Breast epithelium (tissue), 4 donors: ENCODE results near the gene CBX6. TPM values are rescaled to one million over a fixed set of nuclear protein-coding genes. Genes with fewer than 3 reads are reported as not detected.

Source experiments
- DNase-seq, 2 donors: peaks; one replicate each; pipeline ENCODE4 v3.0.0-alpha.2; 2019; ENCODE audit warnings: low spot score in 2 of 2
- H3K27ac ChIP-seq, 2 donors: fragments of 200-600 bp; sonication (generic) in 1 of 2; one replicate each; pipeline ENCODE4 v1.5.1; 2016 to 2019; ENCODE audit warnings: mild to moderate bottlenecking in 1 of 2
- H3K27me3 ChIP-seq, 2 donors: fragments of 200-600 bp; sonication (generic) in 1 of 2; one replicate each; pipeline versions ENCODE4 v1.5.1 to v1.6.0; 2017 to 2019; ENCODE audit warnings: control low read depth in 1 of 2, mild to moderate bottlenecking in 1 of 2
- H3K36me3 ChIP-seq: fragments of 200-600 bp; one replicate; pipeline ENCODE4 v1.5.1; 2019
- H3K4me1 ChIP-seq, 2 donors: fragments of 200-600 bp; sonication (generic); one replicate each; pipeline ENCODE4 v1.5.1; 2016 to 2019; ENCODE audit warnings: control low read depth in 1 of 2
- H3K4me3 ChIP-seq, 3 donors: fragments of 200-600 bp; sonication (generic); 1 replicate in 2 of 3; 2 replicates in 1 of 3; pipeline ENCODE4 v1.5.1; 2016 to 2019; ENCODE audit warnings: mild to moderate bottlenecking in 3 of 3, moderate library complexity in 2 of 3
- H3K9me3 ChIP-seq, 2 donors: fragments of 200-600 bp; sonication (generic) in 1 of 2; one replicate each; pipeline ENCODE4 v1.5.1; 2016 to 2019; ENCODE audit warnings: control low read depth in 1 of 2
- CTCF ChIP-seq, 3 donors: fragments of 450-650 bp; IDR thresholded peaks; one replicate each; pipeline ENCODE4 v1.5.1; 2016 to 2017; ENCODE audit warnings: antibody characterized with exemption in 3 of 3, mild to moderate bottlenecking in 3 of 3, moderate library complexity in 3 of 3
- POLR2A ChIP-seq: fragments of 450-650 bp; IDR thresholded peaks from one replicate; pipeline ENCODE4 v1.6.1; 2016; ENCODE audit warnings: antibody characterized with exemption, mild to moderate bottlenecking, moderate library complexity
- POLR2AphosphoS5 ChIP-seq, 3 donors: sonication (generic); formaldehyde crosslinking; IDR thresholded peaks; one replicate each; pipeline ENCODE4 v1.6.1; 2017; ENCODE audit warnings: antibody characterized with exemption in 3 of 3
- intact Hi-C: fragments of 100-400 bp; cut with DNase I; formaldehyde crosslinking; loops from one replicate; pipeline ENCODE4 v1.15.1; 2023; ENCODE audit warnings: low total_unique reads
- total RNA-seq, 3 donors: library from RNA; depleted of rRNA; stranded (reverse); fragments of >200 nt; gene quantifications; one replicate each; pipeline ENCODE4 v1.1.0, GENCODE V29; 2016

CBX6 gene
- total RNA-seq, 3 donors from 2014 or later, result 20.2 to 34.7 (median 25.9) TPM

DNA sequence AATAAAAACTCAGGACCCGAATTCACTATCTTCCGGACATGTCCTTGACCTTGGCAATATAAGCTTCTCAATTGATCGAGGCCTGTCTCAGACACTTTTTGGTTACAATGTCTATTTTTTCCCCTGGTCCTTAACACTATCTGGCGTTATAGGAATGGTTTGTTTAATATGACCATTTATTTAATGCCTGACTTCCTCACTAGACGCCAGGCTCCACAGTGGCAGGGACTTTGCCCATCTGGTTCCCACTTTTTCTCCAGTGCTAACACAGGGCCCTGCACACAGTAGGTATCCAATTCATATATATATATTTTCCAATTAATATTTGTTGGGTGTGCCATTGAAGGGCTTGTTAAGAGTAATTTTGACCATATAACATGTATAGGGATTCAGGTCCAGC is 7.9 kb upstream of the CBX6 start:
- H3K4me3 ChIP-seq, result no peak overlapping the region
- no peak for DNase-seq
- TF ChIP-seq POLR2AphosphoS5 (IDR thresholded peaks at IDR 0.05), result no peak
- TF ChIP-seq CTCF (IDR thresholded peaks at IDR 0.05), result no peak
- no peak for TF ChIP-seq POLR2A
- H3K4me1 ChIP-seq, result peaks cover 6 to 14% of the 10 kb centered on the region in 2 donors
- H3K9me3 ChIP-seq, result no peaks in the 10 kb centered on the region
- no peaks in the 10 kb centered on the region for H3K27me3 ChIP-seq
- no peaks in the 10 kb centered on the region for H3K36me3 ChIP-seq
- H3K27ac ChIP-seq, result no peak overlapping the region
- intact Hi-C loops, result loop anchor here (10.0 kb wide), 1 partner anchor 45 kb away; no protein-coding TSS in a partner anchor

DNA sequence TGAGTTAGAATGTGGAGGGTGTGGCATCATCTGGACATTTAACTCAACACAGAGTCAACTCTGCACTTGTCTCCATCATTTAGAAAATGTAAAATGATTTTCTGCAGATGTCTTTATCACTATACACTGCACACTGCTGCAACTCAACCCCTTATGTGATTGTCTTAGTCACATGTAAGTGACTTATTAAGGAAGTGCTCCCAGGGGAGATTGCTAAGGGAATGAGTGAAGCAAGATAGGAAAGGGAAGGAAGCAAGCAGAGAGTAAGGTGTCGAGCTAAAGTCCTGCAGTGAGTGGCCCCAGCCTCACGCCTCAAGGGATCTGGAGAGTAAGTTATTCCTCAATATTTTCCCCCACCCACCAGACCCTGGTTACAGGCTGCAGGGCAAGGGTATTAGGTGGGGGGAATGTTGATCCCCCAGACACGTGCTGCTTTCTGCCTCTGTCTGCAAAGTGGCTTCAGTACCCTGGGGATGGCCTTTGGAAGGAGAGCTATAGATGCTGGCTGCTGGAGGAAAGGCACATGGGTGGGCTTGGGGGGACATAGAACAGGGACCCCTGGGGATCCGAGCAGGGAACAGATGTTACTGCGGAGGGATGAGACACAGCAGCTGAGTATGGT is 7.2 kb upstream of the CBX6 start:
- intact Hi-C loops, result loop anchor here (10.0 kb wide), 1 partner anchor 46 kb away; no protein-coding TSS in a partner anchor
- no peak overlapping the region for H3K27ac ChIP-seq

GRCh38 chr22:38878001-38878400 is 6.0 kb upstream of the CBX6 start:
- intact Hi-C loops, result loop anchor here (10.0 kb wide), 1 partner anchor 47 kb away; no protein-coding TSS in a partner anchor

More for the DNA sequence above, 7.2 kb upstream of the CBX6 start:
- TF ChIP-seq POLR2AphosphoS5 (IDR thresholded peaks at IDR 0.05) (no peak), POLR2A (no peak), CTCF (IDR thresholded peaks at IDR 0.05) (no peak)
- H3K4me1 ChIP-seq, result peaks cover 6 to 14% of the 10 kb centered on the region in 2 donors
- no peaks in the 10 kb centered on the region for H3K36me3 ChIP-seq
- H3K27me3 ChIP-seq, result no peaks in the 10 kb centered on the region
- H3K9me3 ChIP-seq, result no peaks in the 10 kb centered on the region
- DNase-seq, result no peak
- H3K4me3 ChIP-seq, result no peak overlapping the region

GRCh38 chr22:38874529-38875222 is 2.7 kb upstream of the CBX6 start:
- Histone ChIP-seq H3K36me3 (no peaks in the 10 kb centered on the region), H3K27ac (no peak overlapping the region), H3K9me3 (no peaks in the 10 kb centered on the region), H3K4me1 (peaks cover 0 to 10% of the 10 kb centered on the region in 2 donors), H3K4me3 (no peak overlapping the region), H3K27me3 (no peaks in the 10 kb centered on the region)
- DNase-seq, result peak in 1 of 2 donors; percentile 16
- intact Hi-C loops, result loop anchor here (10.0 kb wide), 1 partner anchor 50 kb away; no protein-coding TSS in a partner anchor
- TF ChIP-seq CTCF (IDR thresholded peaks at IDR 0.05) (no peak), POLR2A (no peak), POLR2AphosphoS5 (IDR thresholded peaks at IDR 0.05) (no peak)

More at GRCh38 chr22:38878001-38878400, 6.0 kb upstream of the CBX6 start:
- no peaks in the 10 kb centered on the region for H3K9me3 ChIP-seq
- no peak overlapping the region for H3K27ac ChIP-seq
- no peak for DNase-seq
- TF ChIP-seq POLR2A (no peak), CTCF (IDR thresholded peaks at IDR 0.05) (no peak), POLR2AphosphoS5 (IDR thresholded peaks at IDR 0.05) (no peak)
- H3K4me1 ChIP-seq, result peaks cover 6 to 13% of the 10 kb centered on the region in 2 donors
- no peaks in the 10 kb centered on the region for H3K36me3 ChIP-seq
- H3K27me3 ChIP-seq, result no peaks in the 10 kb centered on the region
- no peak overlapping the region for H3K4me3 ChIP-seq
